SU-DHL-6 (cell line): ENCODE results near the gene TMEM127.

Source experiments
- EZH2phosphoT487 ChIP-seq: fragments of 200-600 bp; sonication (generic), shearing (Covaris generic); conservative IDR thresholded peaks from 2 replicates; pipeline ENCODE4 v1.6.1; 2018; ENCODE audit warnings: mild to moderate bottlenecking, antibody characterized with exemption, low read length, moderate library complexity, mixed read lengths
- TF ChIP-seq, protein P1 (sequence below): fragments of 200-600 bp; sonication (generic); IDR thresholded peaks from one replicate; pipeline ENCODE4 v1.5.1; 2017; ENCODE audit warnings: antibody characterized with exemption, mild to moderate bottlenecking, low read length, moderate library complexity; ENCODE audit not compliant: insufficient read depth, poor library complexity, severe bottlenecking

DNA sequence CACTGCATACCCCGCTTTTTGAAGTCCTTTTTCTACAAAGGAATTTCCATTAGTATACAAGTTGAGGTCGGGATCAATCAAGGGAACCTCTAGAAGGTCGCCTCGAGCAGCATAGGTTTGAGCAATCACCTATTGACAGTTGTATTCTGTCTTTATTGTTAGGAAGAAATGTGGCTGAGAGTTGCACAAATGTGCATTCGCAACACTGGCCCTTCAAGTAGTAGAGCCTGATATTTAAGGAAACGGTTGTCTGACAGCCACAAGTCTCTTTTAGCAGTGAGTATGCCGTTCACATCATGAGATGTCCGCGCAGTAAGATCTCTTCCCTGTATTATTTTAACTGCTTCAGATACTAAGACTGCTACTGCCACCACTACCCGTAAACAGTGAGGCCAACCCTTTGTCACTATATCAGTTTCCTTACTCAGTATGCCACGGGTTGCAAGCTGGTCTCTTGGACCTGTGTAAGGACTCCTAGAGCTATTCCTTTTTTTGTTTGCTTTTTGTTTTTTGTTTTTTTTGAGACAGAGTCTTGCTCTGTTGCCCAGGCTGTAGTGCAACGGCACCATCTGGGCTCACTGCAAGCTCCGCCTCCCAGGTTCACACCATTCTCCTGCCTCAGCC is 47.2 kb downstream of the TMEM127 start:
- TF ChIP-seq, protein P1, sequence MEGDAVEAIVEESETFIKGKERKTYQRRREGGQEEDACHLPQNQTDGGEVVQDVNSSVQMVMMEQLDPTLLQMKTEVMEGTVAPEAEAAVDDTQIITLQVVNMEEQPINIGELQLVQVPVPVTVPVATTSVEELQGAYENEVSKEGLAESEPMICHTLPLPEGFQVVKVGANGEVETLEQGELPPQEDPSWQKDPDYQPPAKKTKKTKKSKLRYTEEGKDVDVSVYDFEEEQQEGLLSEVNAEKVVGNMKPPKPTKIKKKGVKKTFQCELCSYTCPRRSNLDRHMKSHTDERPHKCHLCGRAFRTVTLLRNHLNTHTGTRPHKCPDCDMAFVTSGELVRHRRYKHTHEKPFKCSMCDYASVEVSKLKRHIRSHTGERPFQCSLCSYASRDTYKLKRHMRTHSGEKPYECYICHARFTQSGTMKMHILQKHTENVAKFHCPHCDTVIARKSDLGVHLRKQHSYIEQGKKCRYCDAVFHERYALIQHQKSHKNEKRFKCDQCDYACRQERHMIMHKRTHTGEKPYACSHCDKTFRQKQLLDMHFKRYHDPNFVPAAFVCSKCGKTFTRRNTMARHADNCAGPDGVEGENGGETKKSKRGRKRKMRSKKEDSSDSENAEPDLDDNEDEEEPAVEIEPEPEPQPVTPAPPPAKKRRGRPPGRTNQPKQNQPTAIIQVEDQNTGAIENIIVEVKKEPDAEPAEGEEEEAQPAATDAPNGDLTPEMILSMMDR: no peak
- no peak for TF ChIP-seq EZH2phosphoT487
